Thyroid gland (tissue), 4 donors: Measurements from ENCODE around the gene RABL3. TPM values are rescaled to one million over a fixed set of nuclear protein-coding genes. Genes with fewer than 3 reads are reported as not detected.
"Not testable (repeated sequence)": the region's sequence is repeated elsewhere in the genome, so short reads cannot be mapped to it uniquely, and the experiment has no call there.

ENCODE experiments used
- DNase-seq, 2 donors: peaks; one replicate each; pipeline ENCODE4 v3.0.0-alpha.2; 2019
- H3K27ac ChIP-seq, 3 donors: fragments of 200-600 bp; sonication (generic); 1 replicate in 2 of 3; 2 replicates in 1 of 3; pipeline ENCODE4 v1.5.1; 2016 to 2019; ENCODE audit warnings: mild to moderate bottlenecking in 1 of 3, moderate library complexity in 1 of 3
- H3K27me3 ChIP-seq: fragments of 200-600 bp; sonication (generic); one replicate; pipeline ENCODE4 v1.5.1; 2019
- H3K36me3 ChIP-seq, 2 donors: fragments of 200-600 bp; sonication (generic); one replicate each; pipeline ENCODE4 v1.5.1; 2016 to 2019
- H3K4me1 ChIP-seq, 2 donors: fragments of 200-600 bp; sonication (generic); one replicate each; pipeline ENCODE4 v1.5.1; 2017 to 2019
- H3K4me3 ChIP-seq, 3 donors: fragments of 200-600 bp; sonication (generic); replicated peaks in 1 of 3; 1 replicate in 2 of 3; 2 replicates in 1 of 3; pipeline ENCODE4 v1.5.1; 2016; ENCODE audit warnings: mild to moderate bottlenecking in 1 of 3
- H3K9me3 ChIP-seq: fragments of 200-600 bp; sonication (generic); one replicate; pipeline ENCODE4 v1.5.1; 2017
- POLR2A ChIP-seq, 2 donors: fragments of 450-650 bp; IDR thresholded peaks; one replicate each; pipeline ENCODE4 v1.6.1; 2017; ENCODE audit warnings: antibody characterized with exemption in 2 of 2, mild to moderate bottlenecking in 2 of 2, moderate library complexity in 1 of 2
- WGBS, 2 donors: methylation state at CpG; one replicate each; pipeline ENCODE4 v1.1.5; 2017; 5-methylcytosine and 5-hydroxymethylcytosine counted together
- intact Hi-C: fragments of 100-400 bp; cut with DNase I; formaldehyde crosslinking; loops from one replicate; pipeline ENCODE4 v1.15.1; 2023
- total RNA-seq, 4 donors: library from RNA; depleted of rRNA; stranded (reverse); fragments of >200 nt; gene quantifications; one replicate each; pipeline ENCODE4 v1.2.3, GENCODE V29; 2016
- TF ChIP-seq, protein P1 (sequence below), 6 experiments: fragments of 200-600 bp in 3 of 6; fragments of 450-650 bp in 3 of 6; sonication (generic) in 3 of 6; IDR thresholded peaks; one replicate each; pipeline ENCODE4 v1.5.1; 2016 to 2019; ENCODE audit warnings: antibody characterized with exemption in 6 of 6, mild to moderate bottlenecking in 2 of 6, inconsistent platforms in 1 of 6, moderate library complexity in 1 of 6

The RABL3 gene, protein sequence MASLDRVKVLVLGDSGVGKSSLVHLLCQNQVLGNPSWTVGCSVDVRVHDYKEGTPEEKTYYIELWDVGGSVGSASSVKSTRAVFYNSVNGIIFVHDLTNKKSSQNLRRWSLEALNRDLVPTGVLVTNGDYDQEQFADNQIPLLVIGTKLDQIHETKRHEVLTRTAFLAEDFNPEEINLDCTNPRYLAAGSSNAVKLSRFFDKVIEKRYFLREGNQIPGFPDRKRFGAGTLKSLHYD
- 10 to 100 TPM; 24.3 to 59.5 (median 32.0) TPM for total RNA-seq

DNA sequence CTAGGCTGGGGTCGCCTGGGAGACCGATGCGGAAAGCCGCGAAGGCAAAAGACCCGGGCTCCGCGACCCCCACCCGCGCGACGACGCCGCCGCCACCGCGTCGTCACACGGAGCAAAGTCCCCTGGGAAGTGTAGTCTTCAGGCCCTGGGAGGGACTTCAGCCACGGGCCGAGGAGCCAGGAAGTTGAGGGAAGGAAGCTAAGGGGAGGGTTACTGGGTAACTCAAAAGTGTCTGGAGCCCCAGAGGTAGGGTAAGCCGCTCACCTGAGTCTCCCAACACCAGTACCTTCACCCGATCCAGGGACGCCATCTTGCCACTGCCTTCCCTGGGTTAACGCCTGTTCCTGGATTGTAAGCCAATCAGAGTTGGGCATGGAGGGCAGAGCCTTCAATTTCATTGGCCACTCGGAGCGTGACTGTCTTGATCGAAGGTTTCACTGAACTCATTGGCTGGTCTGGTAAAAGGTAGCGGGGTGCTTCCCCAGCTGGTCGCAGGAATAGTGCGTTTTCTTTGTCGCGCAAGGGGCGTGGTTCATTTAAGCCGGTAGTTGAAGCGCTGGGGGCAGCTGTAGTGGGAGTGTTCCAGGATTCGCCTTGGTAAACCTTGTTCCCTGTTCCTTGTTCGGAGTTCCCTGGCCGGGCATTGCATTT lies at the start of gene RABL3, which contains the start of gene GTF2E1:
TSS of gene RABL3 (minus strand) at position 319 of the 651 bp plus-strand sequence. CDS start at position 310, 9 bp downstream.
TSS of gene GTF2E1 (plus strand) at position 547 of the 651 bp plus-strand sequence. CDS start 7,809 bp downstream, outside the sequence.
- 0% methylated on average over 36 to 38 of the region's 39 CpGs for WGBS, 2 donors
- Histone ChIP-seq H3K4me3 (peak within 1 kb of the TSS; percentile 64 to 95 (median 93)), H3K4me1 (peaks cover 8 to 13% of the 10 kb centered on the region in 2 donors), H3K9me3 (no peaks in the 10 kb centered on the region), H3K36me3 (no peaks in the 10 kb centered on the region), H3K27ac (peak within 1 kb of the TSS; percentile 92 to 98 (median 94)), H3K27me3 (no peaks in the 10 kb centered on the region)
- TF ChIP-seq, protein P1, sequence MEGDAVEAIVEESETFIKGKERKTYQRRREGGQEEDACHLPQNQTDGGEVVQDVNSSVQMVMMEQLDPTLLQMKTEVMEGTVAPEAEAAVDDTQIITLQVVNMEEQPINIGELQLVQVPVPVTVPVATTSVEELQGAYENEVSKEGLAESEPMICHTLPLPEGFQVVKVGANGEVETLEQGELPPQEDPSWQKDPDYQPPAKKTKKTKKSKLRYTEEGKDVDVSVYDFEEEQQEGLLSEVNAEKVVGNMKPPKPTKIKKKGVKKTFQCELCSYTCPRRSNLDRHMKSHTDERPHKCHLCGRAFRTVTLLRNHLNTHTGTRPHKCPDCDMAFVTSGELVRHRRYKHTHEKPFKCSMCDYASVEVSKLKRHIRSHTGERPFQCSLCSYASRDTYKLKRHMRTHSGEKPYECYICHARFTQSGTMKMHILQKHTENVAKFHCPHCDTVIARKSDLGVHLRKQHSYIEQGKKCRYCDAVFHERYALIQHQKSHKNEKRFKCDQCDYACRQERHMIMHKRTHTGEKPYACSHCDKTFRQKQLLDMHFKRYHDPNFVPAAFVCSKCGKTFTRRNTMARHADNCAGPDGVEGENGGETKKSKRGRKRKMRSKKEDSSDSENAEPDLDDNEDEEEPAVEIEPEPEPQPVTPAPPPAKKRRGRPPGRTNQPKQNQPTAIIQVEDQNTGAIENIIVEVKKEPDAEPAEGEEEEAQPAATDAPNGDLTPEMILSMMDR (IDR thresholded peaks at IDR 0.05): no peak
- peak in 1 of 2 donors; percentile 64 for TF ChIP-seq POLR2A (IDR thresholded peaks at IDR 0.05)
- peak; percentile 97 to 98 for DNase-seq
- intact Hi-C loops: no loop called here

DNA sequence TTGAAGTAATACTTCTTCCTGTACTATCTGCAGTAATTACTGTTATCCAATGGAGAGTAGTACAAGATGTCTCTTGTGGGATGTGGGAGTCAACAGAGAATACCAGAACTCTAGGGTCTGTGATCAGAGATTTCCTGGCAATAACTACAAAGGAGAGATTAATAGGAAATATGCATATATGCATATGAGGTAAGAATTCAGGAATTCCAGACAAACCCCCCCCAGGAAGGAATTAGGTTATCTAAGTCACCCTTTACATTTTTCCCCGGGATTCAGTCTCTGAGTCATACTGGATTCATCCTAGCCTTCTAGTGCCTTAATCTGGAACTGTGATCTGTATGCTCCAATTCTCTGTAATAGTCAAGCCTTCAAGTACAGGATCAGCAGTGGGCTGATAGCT lies 49.6 kb upstream of the RABL3 start:
- 78 to 89% methylated on average over 1 of the region's 1 CpG for WGBS, 2 donors
- no peak for DNase-seq
- Histone ChIP-seq H3K36me3 (no peaks in the 10 kb centered on the region), H3K27ac (no peak overlapping the region), H3K4me3 (no peak overlapping the region), H3K4me1 (no peaks in the 10 kb centered on the region), H3K9me3 (no peaks in the 10 kb centered on the region), H3K27me3 (no peaks in the 10 kb centered on the region)
- intact Hi-C loops: loop anchor here (10.0 kb wide), 1 partner anchor 547 kb away; no protein-coding TSS in a partner anchor
- TF ChIP-seq POLR2A (IDR thresholded peaks at IDR 0.05): no peak
- TF ChIP-seq, protein P1 (IDR thresholded peaks at IDR 0.05): no peak

DNA sequence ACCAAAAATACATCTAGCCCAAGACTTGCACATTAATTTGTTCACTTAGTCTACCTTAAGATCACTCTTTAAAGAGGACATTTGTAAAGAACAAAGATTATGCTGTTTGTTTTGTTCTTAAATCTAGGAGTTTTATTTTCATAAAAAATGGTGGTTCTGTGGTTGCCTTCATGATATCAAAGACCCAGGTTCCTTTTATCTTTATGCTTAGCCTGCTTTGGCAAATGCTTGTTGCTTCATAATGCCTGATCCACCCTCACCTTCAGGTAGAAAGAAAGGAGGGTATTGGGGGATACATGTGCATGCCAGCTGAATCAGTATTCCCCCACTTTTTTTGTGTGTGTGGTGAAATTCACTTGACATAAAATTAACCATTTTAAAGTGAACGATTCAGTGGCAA lies 48.7 kb upstream of the RABL3 start:
- no peak overlapping the region for H3K4me3 ChIP-seq
- intact Hi-C loops: loop anchor here (10.0 kb wide), 1 partner anchor 546 kb away; no protein-coding TSS in a partner anchor
- no peaks in the 10 kb centered on the region for H3K4me1 ChIP-seq
- H3K27me3 ChIP-seq: no peaks in the 10 kb centered on the region
- H3K36me3 ChIP-seq: no peaks in the 10 kb centered on the region
- no peaks in the 10 kb centered on the region for H3K9me3 ChIP-seq
- no peak for DNase-seq
- TF ChIP-seq, protein P1 (IDR thresholded peaks at IDR 0.05): no peak
- TF ChIP-seq POLR2A (IDR thresholded peaks at IDR 0.05): no peak
- 85 to 95% methylated on average over 1 of the region's 1 CpG for WGBS, 2 donors
- H3K27ac ChIP-seq: no peak overlapping the region

DNA sequence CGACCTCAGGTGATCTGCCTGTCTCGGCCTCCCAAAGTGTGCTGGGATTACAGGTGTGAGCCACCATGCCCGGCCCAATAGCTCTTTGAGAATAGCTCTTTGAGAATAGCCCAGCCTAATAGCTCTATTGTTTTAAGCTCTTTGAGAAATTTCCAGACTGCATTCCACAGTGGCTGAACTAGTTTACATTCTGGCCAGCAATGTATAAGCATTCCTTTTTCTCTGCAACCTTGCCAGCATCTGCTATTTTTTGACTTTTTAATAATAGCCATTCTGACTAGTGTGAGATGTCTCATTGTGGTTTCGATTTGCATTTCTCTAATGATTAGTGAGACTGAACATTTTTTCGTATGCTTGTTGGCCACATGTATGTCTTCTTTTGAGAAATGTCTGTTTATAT lies 43.5 kb upstream of the RABL3 start:
- H3K27ac ChIP-seq, H3K36me3 ChIP-seq, H3K4me1 ChIP-seq, H3K27me3 ChIP-seq, intact Hi-C loops, H3K4me3 ChIP-seq, DNase-seq, H3K9me3 ChIP-seq: not testable (repeated sequence)
- WGBS, 2 donors: 65 to 82% methylated on average over 5 of the region's 5 CpGs

DNA sequence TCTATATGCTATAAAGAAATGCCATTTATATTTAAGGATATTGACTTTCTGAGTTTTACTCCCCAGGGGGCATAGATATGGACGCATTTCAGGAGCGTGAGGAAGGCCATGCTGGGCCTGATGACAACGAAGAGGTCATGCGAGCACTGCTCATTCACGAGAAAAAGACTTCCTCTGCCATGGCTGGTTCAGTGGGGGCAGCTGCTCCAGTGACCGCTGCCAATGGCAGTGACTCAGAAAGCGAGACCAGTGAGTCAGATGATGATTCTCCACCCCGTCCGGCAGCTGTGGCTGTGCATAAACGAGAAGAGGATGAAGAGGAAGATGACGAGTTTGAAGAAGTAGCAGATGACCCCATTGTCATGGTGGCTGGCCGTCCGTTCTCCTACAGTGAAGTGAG lies 38.7 kb upstream of the RABL3 start:
- 89 to 91% methylated on average over 13 of the region's 13 CpGs for WGBS, 2 donors

More for the DNA sequence above, 38.7 kb upstream of the RABL3 start:
- H3K36me3 ChIP-seq: peaks cover 4 to 10% of the 10 kb centered on the region in 2 donors
- no peaks in the 10 kb centered on the region for H3K27me3 ChIP-seq
- no peak overlapping the region for H3K27ac ChIP-seq
- no peak overlapping the region for H3K4me3 ChIP-seq
- H3K4me1 ChIP-seq: no peaks in the 10 kb centered on the region
- intact Hi-C loops: no loop called here
- DNase-seq: no peak
- TF ChIP-seq POLR2A (IDR thresholded peaks at IDR 0.05): no peak
- TF ChIP-seq, protein P1 (IDR thresholded peaks at IDR 0.05): no peak
- H3K9me3 ChIP-seq: no peaks in the 10 kb centered on the region
